HG02973 (cell line): ENCODE results near the gene AQP1.

Experiments used
- ATAC-seq: cut with Tn5 transposase; IDR thresholded peaks from one replicate; pipeline ENCODE4 v1.9.1; 2021; ENCODE audit warnings: moderate library complexity; ENCODE audit not compliant: unreplicated experiment

Gene AQP1

GRCh38 chr7:30905078-30906012 is 6.3 kb upstream of the AQP1 start:
- ATAC-seq: no peak

GRCh38 chr7:30906014-30906413 is 5.6 kb upstream of the AQP1 start:
- no peak for ATAC-seq

- ATAC-seq: no peak
These were observed 5.0 kb upstream of the AQP1 start for GRCh38 chr7:30906515-30907240.

- ATAC-seq: no peak
These were observed 4.0 kb upstream of the AQP1 start for GRCh38 chr7:30907527-30908267.

- no peak for ATAC-seq
These were observed 3.0 kb upstream of the AQP1 start for GRCh38 chr7:30908681-30909080.

- no peak for ATAC-seq
These were observed 2.2 kb upstream of the AQP1 start for GRCh38 chr7:30909431-30909830.

- no peak for ATAC-seq
These were observed 1.1 kb upstream of the AQP1 start for GRCh38 chr7:30910411-30911073.

GRCh38 chr7:30911133-30911532 is 520 bp upstream of the AQP1 start:
- no peak for ATAC-seq

GRCh38 chr7:30912021-30912730 is 523 bp downstream of the AQP1 start:
- ATAC-seq: no peak

GRCh38 chr7:30912731-30912985 is 1.0 kb downstream of the AQP1 start:
- no peak for ATAC-seq

GRCh38 chr7:30912986-30913811 is 1.5 kb downstream of the AQP1 start:
- ATAC-seq: no peak

- no peak for ATAC-seq
These were observed 2.3 kb downstream of the AQP1 start for GRCh38 chr7:30913821-30914515.

- ATAC-seq: no peak
These were observed 2.9 kb downstream of the AQP1 start for GRCh38 chr7:30914596-30914995.

GRCh38 chr7:30915005-30915601 is 3.5 kb downstream of the AQP1 start:
- ATAC-seq: no peak

- no peak for ATAC-seq
These were observed 4.1 kb downstream of the AQP1 start for GRCh38 chr7:30915751-30916150.

GRCh38 chr7:30916255-30916654 is 4.6 kb downstream of the AQP1 start:
- ATAC-seq: no peak

GRCh38 chr7:30916767-30917166 is 5.1 kb downstream of the AQP1 start:
- no peak for ATAC-seq

GRCh38 chr7:30917216-30917893 is 5.7 kb downstream of the AQP1 start:
- no peak for ATAC-seq
